Lung (tissue), 12 donors: Measurements from ENCODE around the gene CCNB1. TPM values are rescaled to one million over a fixed set of nuclear protein-coding genes. Genes with fewer than 3 reads are reported as not detected.

Source experiments
- ATAC-seq: fragments of 200-7000 bp; cut with Tn5 transposase; one replicate; pipeline ENCODE4 v1.9.1; 2020; ENCODE audit warnings: moderate number of reproducible peaks; ENCODE audit not compliant: insufficient read depth, low FRiP score
- DNase-seq, 3 donors: peaks; one replicate each; pipeline ENCODE4 v3.0.0-alpha.2; 2013 to 2017
- H3K27ac ChIP-seq, 2 donors: one replicate each; pipeline ENCODE4 v1.5.1; 2013; ENCODE audit warnings: mild to moderate bottlenecking in 2 of 2, moderate library complexity in 2 of 2, control low read depth in 1 of 2, inconsistent platforms in 1 of 2, low read depth in 1 of 2, low read length in 1 of 2
- H3K27me3 ChIP-seq, 3 donors: one replicate each; pipeline ENCODE4 v1.5.1; 2013; ENCODE audit warnings: low read length in 2 of 3; ENCODE audit not compliant: control insufficient read depth in 3 of 3, insufficient read depth in 3 of 3
- H3K36me3 ChIP-seq, 4 donors: one replicate each; pipeline ENCODE4 v1.5.1; 2013; ENCODE audit warnings: low read length in 4 of 4, mild to moderate bottlenecking in 1 of 4, moderate library complexity in 1 of 4; ENCODE audit not compliant: control insufficient read depth in 4 of 4, insufficient read depth in 4 of 4
- H3K4me1 ChIP-seq, 5 donors: one replicate each; pipeline ENCODE4 v1.5.1; 2013; ENCODE audit warnings: low read length in 5 of 5, mild to moderate bottlenecking in 2 of 5, moderate library complexity in 1 of 5; ENCODE audit not compliant: control insufficient read depth in 5 of 5, insufficient read depth in 5 of 5
- H3K4me3 ChIP-seq: one replicate; pipeline ENCODE4 v1.5.1; 2013; ENCODE audit warnings: mild to moderate bottlenecking, control low read depth, moderate library complexity
- H3K9ac ChIP-seq, 2 donors: one replicate each; pipeline ENCODE4 v1.5.1; 2013; ENCODE audit warnings: low read length in 2 of 2, control low read depth in 1 of 2; ENCODE audit not compliant: insufficient read depth in 1 of 2
- H3K9me3 ChIP-seq, 4 donors: one replicate each; pipeline ENCODE4 v1.5.1; 2013; ENCODE audit warnings: low read length in 3 of 4, mild to moderate bottlenecking in 1 of 4, moderate library complexity in 1 of 4; ENCODE audit not compliant: control insufficient read depth in 4 of 4, insufficient read depth in 3 of 4
- CTCF ChIP-seq: IDR thresholded peaks from 2 replicates; pipeline ENCODE4 v1.5.1; 2012; ENCODE audit warnings: mild to moderate bottlenecking; ENCODE audit errors: control extremely low read depth, extremely low read depth
- WGBS, 2 donors: extraction: QIAGEN DNeasy Blood & Tissue Kit; methylation state at CpG; one replicate each; pipeline ENCODE4 v1.1.7; 2013; 5-methylcytosine and 5-hydroxymethylcytosine counted together
- polyA plus RNA-seq, 2 donors: library from polyadenylated mRNA; stranded (reverse); fragments of 200-250 nt; gene quantifications; one replicate each; pipeline ENCODE4 v1.2.1, GENCODE V29; 2013
- total RNA-seq, 2 donors: library from RNA; depleted of rRNA in 1 of 2; stranded (reverse); fragments of >200 nt in 1 of 2; gene quantifications; one replicate each; pipeline ENCODE4 v1.2.1, GENCODE V29; 2014 to 2021
- donor health status: control.
- donor health status: control.
- donor health status: Bipolar disorder and iron deficiency.
- donor health status: healthy.
- donor health status: DM: yes; HTN: yes; CAD: no.

CCNB1 gene
- total and polyA plus RNA-seq, 4 donors = 4.4 to 14.4 (median 5.7) TPM

GRCh38 chr5:69202497-69202896 is 35.5 kb downstream of the CCNB1 start:
- Histone ChIP-seq H3K27ac (no peak overlapping the region), H3K9me3 (no peaks in the 10 kb centered on the region), H3K4me3 (no peak overlapping the region), H3K27me3 (no peaks in the 10 kb centered on the region), H3K36me3 (no peaks in the 10 kb centered on the region), H3K4me1 (no peaks in the 10 kb centered on the region), H3K9ac (no peak overlapping the region)
- no peak for TF ChIP-seq CTCF
- 96 to 100% methylated on average over 1 of the region's 1 CpG for WGBS, 2 donors
- DNase-seq = no peak
- ATAC-seq = no peak

GRCh38 chr5:69206528-69207190 is 39.7 kb downstream of the CCNB1 start:
- no peaks in the 10 kb centered on the region for H3K36me3 ChIP-seq
- H3K9me3 ChIP-seq = no peaks in the 10 kb centered on the region
- DNase-seq (no peak), ATAC-seq (no peak)
- WGBS, 2 donors = 94 to 95% methylated on average over 5 of the region's 5 CpGs
- no peaks in the 10 kb centered on the region for H3K4me1 ChIP-seq
- H3K9ac ChIP-seq = no peak overlapping the region
- no peaks in the 10 kb centered on the region for H3K27me3 ChIP-seq
- H3K4me3 ChIP-seq = no peak overlapping the region
- no peak for TF ChIP-seq CTCF
- H3K27ac ChIP-seq = no peak overlapping the region

GRCh38 chr5:69209602-69210001 is 42.7 kb downstream of the CCNB1 start:
- ATAC-seq (no peak), DNase-seq (no peak)
- H3K9ac ChIP-seq = no peak overlapping the region
- H3K9me3 ChIP-seq = no peaks in the 10 kb centered on the region
- WGBS, 2 donors = 69 to 91% methylated on average over 2 of the region's 2 CpGs
- no peak overlapping the region for H3K27ac ChIP-seq
- H3K4me3 ChIP-seq = no peak overlapping the region
- no peak for TF ChIP-seq CTCF
- no peaks in the 10 kb centered on the region for H3K27me3 ChIP-seq
- H3K4me1 ChIP-seq = no peaks in the 10 kb centered on the region
- no peaks in the 10 kb centered on the region for H3K36me3 ChIP-seq

GRCh38 chr5:69211200-69211599 is 44.2 kb downstream of the CCNB1 start:
- WGBS, 2 donors = 90 to 93% methylated on average over 2 of the region's 2 CpGs
- no peak for DNase-seq
- H3K4me3 ChIP-seq = no peak overlapping the region
- H3K9ac ChIP-seq = no peak overlapping the region
- H3K36me3 ChIP-seq = no peaks in the 10 kb centered on the region
- H3K4me1 ChIP-seq = no peaks in the 10 kb centered on the region
- no peaks in the 10 kb centered on the region for H3K27me3 ChIP-seq
- TF ChIP-seq CTCF = no peak
- no peak for ATAC-seq
- no peak overlapping the region for H3K27ac ChIP-seq
- H3K9me3 ChIP-seq = no peaks in the 10 kb centered on the region
